GM12874 (cell line): ENCODE measurements around the gene SUCLG2.

Experiments
- TF ChIP-seq, protein P1 (sequence below): IDR thresholded peaks from 2 replicates; pipeline ENCODE4 v1.5.1; 2011; ENCODE audit warnings: low read depth, mild to moderate bottlenecking, control low read depth, low read length, moderate library complexity; ENCODE audit not compliant: insufficient read depth

The SUCLG2 gene, protein sequence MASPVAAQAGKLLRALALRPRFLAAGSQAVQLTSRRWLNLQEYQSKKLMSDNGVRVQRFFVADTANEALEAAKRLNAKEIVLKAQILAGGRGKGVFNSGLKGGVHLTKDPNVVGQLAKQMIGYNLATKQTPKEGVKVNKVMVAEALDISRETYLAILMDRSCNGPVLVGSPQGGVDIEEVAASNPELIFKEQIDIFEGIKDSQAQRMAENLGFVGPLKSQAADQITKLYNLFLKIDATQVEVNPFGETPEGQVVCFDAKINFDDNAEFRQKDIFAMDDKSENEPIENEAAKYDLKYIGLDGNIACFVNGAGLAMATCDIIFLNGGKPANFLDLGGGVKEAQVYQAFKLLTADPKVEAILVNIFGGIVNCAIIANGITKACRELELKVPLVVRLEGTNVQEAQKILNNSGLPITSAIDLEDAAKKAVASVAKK

DNA sequence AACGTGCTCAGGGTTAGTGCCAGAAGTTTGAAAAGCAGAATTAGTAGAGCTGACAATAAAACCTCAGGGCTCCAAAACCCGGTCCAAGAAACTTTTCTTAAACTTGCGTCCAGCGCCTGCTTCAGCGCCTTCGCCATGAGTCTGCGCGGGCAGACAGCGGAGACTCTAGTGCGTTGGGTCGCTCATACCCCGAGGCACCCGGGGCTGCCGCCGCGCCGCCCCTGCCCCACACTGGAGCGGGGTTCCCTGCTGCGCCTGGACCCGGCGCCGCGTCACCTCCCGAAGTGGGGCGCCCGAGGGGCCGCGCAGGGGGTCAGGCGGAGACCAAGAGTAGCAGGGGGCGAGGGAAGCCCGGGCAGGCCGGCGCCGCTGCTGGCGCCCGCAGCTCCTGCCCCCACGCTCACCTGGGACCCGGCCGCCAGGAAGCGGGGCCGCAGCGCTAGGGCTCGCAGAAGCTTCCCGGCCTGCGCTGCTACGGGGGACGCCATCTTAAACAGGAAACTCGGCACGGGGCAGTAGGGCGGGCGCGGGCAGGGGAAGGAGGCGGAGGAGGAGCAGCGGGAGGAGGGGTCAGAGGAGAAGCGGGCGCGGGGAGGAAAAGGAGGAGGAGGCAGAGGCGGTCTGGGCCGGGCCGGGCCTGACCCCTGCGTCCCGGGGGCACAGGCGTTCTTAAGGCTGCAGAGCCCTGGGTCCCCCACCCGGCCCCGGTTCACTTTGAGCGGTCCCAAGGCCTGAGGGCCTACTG is at the start of gene SUCLG2:
TSS of gene SUCLG2 (minus strand) at position 514 of the 745 bp plus-strand sequence. CDS start at position 488, 26 bp downstream.
- TF ChIP-seq, protein P1, sequence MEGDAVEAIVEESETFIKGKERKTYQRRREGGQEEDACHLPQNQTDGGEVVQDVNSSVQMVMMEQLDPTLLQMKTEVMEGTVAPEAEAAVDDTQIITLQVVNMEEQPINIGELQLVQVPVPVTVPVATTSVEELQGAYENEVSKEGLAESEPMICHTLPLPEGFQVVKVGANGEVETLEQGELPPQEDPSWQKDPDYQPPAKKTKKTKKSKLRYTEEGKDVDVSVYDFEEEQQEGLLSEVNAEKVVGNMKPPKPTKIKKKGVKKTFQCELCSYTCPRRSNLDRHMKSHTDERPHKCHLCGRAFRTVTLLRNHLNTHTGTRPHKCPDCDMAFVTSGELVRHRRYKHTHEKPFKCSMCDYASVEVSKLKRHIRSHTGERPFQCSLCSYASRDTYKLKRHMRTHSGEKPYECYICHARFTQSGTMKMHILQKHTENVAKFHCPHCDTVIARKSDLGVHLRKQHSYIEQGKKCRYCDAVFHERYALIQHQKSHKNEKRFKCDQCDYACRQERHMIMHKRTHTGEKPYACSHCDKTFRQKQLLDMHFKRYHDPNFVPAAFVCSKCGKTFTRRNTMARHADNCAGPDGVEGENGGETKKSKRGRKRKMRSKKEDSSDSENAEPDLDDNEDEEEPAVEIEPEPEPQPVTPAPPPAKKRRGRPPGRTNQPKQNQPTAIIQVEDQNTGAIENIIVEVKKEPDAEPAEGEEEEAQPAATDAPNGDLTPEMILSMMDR = no peak

DNA sequence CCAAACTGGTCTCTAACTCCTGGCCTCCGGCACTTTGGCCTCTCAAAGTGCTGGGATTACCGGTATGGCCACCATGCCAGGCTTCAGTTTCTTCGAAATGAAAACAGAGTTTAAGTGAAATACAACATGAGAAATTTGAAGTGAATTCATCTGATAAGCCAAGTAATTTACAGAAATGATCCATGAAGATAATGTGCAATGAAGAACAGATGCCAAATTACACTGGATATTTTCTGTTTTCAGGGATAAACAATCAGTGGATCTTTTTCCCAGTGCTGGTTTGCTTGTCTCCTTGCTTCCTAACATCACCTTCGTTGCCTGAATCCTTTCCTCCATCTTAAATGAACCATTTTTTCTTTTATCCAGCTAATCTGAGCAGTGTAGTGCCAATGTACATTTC is 46.2 kb upstream of the SUCLG2 start:
- TF ChIP-seq, protein P1 = no peak

DNA sequence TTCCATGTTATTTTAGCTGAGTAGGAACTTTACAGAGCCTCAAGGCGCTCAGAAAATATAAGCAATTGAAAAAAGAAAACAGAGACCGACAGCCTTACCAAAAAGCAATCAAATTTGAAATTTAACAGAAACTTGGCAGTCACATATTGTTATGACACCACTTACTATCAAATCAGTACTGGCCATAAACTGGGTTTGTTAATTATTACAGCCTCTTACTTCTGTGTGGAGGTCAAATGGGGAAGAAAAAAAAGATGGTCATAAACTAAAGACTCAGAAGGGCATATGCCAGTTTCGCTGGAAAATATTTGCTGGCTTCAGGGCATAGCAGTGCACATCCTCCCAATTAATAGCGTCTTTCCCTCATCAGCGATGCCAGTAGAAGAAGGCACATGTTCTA is 45.5 kb upstream of the SUCLG2 start:
- TF ChIP-seq, protein P1 = no peak

DNA sequence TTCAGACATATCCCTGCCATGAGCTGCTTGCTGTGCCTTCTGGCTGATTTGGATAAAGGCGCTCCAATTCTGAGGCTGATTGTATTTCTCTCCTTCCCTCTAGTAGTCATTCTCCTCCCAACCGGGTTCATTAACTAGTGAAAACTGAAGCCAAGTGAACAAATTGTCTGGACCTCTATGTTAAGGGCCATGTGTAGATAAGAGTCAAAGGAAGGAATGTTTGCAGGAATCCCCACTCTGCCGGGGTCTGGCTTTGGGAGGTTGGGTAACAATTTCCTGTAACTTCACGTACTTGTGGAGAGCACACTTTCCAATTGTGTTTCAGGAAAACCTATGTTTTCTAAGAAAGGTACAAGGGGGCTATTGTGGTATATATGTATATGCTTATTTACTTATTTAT is 38.2 kb upstream of the SUCLG2 start:
- TF ChIP-seq, protein P1 = no peak

DNA sequence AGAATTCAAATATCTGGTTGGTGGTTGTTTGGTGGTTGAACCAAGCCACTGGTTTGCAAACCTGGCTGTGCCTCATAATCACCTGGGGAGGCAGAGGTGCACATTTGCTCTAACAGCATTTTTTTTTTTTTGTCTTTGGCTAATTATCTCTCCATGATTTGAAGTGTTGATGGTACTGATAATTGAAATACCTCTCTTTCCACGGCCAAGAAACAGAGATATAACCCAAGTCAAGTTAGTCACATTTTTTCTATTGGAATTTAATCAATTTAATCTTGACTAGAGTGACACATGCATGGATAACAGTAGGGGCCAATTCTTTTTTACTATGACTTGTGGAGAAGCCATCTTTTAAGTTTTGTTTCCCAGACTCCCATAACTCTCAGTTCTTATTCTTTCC is 37.5 kb upstream of the SUCLG2 start:
- TF ChIP-seq, protein P1 = no peak

DNA sequence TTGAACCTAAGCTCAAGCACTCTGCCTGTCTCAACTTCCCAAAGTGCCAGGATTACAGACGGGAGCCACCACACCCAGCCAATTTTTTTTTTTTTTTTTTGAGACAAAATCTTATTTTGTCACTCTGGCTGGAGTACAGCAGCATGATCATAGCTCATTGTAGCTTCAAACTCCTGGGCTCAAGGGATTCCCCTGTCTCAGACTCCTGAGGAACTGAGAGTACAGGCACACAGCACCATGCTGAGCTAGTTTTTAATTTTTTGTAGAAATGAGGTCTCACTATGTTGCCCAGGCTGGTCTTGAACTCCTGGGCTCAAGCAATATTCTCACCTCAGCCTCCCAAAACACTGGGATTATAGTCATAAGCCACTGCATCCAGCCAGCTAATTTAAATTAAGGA is 36.8 kb upstream of the SUCLG2 start:
- TF ChIP-seq, protein P1 = no peak

DNA sequence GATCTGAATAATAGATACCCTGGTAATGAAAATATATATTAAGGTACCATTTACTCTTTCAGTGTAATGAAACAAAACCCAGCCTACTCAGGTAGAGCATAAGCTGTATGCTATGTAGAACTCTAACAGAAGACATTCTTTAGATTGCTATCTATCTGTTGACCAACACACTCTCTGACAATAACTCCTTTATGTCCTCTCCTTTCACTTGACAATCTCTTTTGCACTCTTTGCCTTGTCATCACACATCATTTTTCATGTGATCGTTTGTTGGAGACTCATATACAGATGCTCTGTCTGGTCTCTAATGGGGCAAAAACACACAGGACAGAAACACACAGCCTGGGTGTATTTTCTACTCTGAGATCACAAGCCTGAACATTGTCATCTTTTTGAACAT is 35.4 kb upstream of the SUCLG2 start:
- TF ChIP-seq, protein P1 = no peak
